CD4-positive, alpha-beta T cell treated with Interleukin-10 for 1 hour (primary cell): ENCODE data around the gene SCARB2.
A peak's percentile ranks its signal among the peaks of the same experiment; 100 is the strongest.

Source experiments
- DNase-seq: peaks from one replicate; pipeline ENCODE4 v3.0.0-alpha.2; 2020

The SCARB2 gene

DNA sequence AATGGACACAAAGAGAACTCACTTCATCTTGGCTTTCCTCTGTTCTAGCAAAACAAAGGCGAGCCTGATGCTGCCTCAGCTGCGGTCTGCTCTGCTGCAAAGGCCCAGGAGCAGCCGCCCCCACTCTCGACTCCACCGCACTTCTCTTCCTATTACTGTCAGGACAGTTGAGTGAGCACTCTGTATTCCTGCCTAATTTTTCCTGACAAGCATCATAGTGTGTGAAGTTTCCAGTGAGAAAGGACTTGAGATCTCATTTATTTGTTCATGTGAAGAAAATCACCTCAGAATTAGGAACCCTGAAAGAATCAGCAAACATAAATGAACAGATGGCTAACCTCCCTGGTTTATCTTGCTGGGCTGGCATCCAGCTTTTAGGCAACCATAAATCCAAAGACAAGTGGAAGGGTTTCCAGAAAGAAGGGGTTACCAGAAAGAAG lies 15.6 kb downstream of the SCARB2 start:
- no peak for DNase-seq

GRCh38 chr4:76197031-76197743 lies 16.4 kb downstream of the SCARB2 start:
- DNase-seq, result no peak

DNA sequence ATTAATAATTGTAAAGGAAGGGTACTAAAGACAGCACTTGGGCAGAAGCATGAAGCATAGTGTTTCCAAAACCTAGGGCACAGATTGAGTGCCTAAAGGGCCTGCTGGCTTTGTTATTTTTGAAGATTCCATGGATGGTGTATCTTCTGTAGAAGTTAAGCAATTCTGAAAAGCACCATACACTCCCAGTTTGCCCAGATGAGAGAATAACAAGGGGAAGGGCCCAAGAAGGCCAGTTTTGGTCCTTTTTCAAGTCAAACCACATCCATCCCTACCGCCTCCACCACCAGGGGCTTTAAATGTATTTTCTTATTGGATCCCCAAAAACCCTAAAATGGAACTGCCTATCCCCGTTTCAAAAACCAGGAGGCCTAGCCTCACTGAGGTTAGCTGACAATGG lies 17.2 kb downstream of the SCARB2 start:
- DNase-seq, result no peak

GRCh38 chr4:76195326-76195725 lies 18.3 kb downstream of the SCARB2 start:
- no peak for DNase-seq

DNA sequence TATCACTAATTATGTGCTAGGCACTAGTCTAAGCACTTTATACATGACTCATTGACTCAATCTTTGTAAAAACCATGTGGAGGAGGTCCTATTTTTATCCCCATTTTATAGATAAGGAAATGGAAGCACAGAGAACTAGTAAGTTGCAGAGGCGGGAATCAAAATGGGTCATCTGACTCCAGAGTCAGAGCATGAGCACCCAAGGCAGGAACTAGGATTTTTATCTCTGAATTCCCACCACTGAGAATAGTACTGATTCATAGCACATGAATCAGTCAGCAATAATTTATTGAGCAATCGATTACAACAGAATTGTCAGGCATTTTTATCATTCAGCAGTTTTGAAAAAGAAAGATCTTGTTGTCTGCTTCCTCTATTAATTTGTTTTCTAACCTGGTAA lies 19.3 kb downstream of the SCARB2 start:
- DNase-seq, result no peak

GRCh38 chr4:76192236-76192635 lies 21.4 kb downstream of the SCARB2 start:
- no peak for DNase-seq

DNA sequence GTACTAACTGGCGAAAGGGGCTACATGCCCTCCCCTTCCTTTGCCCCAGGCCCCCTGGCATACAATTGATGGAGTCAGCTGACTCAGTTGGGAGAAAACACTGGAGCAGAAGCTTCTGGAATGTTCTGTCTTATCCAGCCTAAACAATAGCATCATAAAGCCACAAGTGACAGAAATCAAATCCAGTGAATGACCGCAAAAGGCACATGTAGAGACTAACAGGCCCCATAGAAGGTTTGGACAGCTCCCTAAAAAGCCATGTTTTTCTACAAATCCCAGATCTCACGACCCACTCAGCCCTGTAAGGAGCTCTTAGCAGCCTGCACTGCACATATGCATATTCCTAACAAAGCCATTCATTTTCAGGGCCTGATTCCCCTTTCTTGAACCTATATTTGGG lies 25.1 kb downstream of the SCARB2 start:
- DNase-seq, result no peak

GRCh38 chr4:76188149-76188548 lies 25.5 kb downstream of the SCARB2 start:
- no peak for DNase-seq

DNA sequence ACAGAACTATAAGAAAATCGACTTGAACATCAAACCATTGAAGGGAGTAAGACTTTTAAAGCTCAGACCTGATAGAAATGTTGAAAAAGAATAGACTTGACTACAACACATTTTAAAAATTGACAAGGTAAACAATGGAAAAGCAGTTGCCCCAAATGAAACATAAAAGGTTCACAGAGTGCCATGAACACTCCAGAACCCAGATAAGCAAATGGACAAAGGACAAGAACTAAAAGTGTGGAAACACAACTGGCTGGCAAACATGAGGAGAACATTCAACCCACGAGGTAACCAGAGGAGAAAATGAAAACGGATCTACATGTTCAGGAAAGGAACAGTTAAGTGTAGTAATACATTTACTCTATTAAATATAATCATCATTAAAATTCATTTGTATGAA lies 26.5 kb downstream of the SCARB2 start:
- DNase-seq, result no peak

- no peak for DNase-seq
These were observed 31.2 kb downstream of the SCARB2 start for GRCh38 chr4:76182463-76182862.

DNA sequence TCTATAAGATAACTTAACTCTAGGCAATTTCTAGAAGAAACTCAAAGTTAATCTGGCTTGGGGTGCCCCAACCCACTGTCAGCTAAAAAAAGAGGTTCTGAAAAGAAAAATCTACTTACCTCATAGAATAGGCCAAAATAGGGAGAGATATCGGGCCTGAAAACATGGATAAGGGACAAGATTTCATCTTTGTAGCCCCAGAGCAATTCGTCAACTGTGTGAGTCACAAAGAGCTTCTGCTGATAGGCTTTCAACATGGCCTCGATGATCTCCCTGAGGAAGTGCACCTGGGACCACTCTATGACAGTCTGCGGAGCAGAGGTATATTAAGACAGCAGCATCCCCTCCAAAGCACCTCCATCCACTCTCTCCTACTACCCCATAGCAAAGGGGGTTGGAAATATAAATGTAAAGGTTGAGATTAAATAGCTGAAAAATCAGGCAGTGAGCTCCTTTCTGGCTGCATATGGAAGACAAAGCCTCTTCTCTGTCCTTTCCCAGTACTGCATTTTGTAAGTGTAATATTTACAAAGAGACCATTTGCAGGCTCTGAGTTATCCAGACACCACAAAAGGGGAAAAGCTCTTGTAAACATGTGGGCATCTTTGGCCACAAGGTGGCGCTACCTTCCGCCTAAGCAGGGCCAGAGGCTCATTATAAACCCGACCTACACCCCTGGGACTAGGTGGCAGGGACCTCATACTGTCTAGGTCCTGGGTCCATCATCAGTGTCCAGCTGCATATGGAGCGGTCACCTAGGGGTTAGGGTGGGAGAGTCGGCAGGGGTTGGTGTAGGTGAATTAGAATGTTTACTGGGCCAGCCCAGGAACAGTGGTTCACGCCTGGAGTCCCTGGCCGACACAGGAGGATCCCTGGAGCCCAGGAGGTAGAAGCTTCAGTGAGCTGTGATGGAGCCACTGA lies 34.0 kb downstream of the SCARB2 start:
- DNase-seq, result peak; percentile 80

GRCh38 chr4:76178296-76178695 lies 35.3 kb downstream of the SCARB2 start:
- no peak for DNase-seq

- no peak for DNase-seq
These were observed 35.9 kb downstream of the SCARB2 start for GRCh38 chr4:76177709-76178108.

- DNase-seq, result no peak
These were observed 38.3 kb downstream of the SCARB2 start for GRCh38 chr4:76175336-76175735.

DNA sequence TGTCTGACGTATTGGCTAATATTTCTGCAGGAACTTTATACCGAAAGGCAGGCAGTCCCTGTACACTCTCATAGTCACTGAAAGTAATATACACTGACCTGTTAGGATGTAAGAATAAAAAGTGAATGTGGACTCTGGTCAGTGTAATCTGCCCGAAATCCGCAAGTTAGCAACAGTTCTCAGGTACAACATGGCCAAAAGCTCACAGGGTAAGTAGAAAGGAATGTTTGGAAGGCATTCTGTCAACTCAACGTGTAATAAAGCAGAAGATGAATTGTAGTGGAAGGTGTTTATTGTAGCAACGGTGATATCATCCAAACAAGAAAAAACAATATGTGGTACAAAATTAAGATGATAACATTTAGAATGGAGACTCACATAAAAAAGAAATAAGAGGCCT lies 39.4 kb downstream of the SCARB2 start:
- DNase-seq, result no peak

GRCh38 chr4:76168688-76169087 lies 44.9 kb downstream of the SCARB2 start:
- DNase-seq, result no peak

DNA sequence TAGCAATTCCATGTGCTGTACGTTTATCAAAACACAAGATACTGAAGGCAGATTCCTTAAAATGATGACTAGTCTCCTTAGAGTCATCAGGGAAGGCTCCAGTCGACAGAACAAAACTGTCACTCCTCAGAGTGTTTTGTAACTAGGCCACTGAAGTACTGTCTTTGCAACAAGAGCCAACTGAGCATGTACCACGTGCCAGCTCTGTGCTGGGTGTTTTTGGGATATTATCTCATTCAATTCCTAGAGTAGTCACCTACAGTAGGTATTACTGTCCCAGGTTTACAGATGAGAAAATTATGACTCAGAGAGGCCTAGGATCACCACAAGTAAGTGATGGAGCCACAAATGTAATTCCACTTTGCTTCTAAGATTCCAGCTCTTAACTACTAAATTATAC lies 47.1 kb downstream of the SCARB2 start:
- DNase-seq, result no peak

- DNase-seq, result no peak
These were observed 53.3 kb downstream of the SCARB2 start for GRCh38 chr4:76160355-76160754.

DNA sequence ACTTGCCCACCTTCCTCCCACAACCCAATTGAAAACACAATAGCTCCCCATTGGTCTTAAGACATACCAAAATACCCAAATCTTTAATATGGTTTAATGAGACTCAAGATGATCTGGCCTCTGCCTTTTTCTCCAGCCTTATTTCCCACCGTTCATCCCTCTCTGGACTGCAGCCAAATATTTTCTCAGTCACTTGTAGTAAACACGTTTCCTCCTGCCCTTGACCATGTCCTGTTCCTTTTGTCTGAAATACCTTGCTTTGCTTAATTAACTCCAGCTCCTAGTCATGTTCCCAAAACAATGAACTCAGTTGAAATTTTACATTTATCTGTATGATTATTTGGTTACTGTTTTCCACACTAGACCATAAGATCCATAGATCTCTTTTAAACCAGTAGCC lies 57.0 kb downstream of the SCARB2 start:
- DNase-seq, result no peak

DNA sequence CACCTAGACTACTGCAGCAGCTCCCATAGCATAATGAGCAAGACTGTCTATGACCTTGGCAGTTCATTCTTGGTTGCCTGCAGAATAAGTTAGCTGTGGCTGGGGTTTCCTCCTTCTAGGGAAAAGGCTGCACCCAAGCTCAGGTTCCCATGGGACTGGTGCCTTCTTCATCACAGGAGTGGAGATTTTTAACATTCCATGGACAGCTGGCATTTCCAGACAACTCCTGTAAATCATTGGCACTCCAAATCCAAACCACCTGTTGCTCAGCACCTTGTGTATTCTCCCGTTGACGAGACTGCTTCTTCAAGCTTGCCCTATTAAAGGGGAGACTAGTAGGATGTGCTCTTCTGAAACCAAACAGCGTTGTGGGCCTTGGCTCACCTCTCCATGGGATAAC lies 57.6 kb downstream of the SCARB2 start:
- DNase-seq, result no peak

- no peak for DNase-seq
These were observed 60.3 kb downstream of the SCARB2 start for GRCh38 chr4:76153356-76153755.

- peak; percentile 96 for DNase-seq
These were observed 65.3 kb downstream of the SCARB2 start, which contains the start of gene NUP54 for GRCh38 chr4:76148142-76148865. Gene NUP54, minus strand, starts transcription at chr4:76148397. Its CDS starts 23 bp downstream, at chr4:76148374.

- DNase-seq, result peak; percentile 43
These were observed 66.0 kb downstream of the SCARB2 start for GRCh38 chr4:76147454-76148141.
